H1 (cell line): Measurements from ENCODE around the gene NACAD. TPM values are rescaled to one million over a fixed set of nuclear protein-coding genes. Genes with fewer than 3 reads are reported as not detected.

Source experiments
- CTCF ChIA-PET: fragments of 300-600 bp; sonication (Branson Sonifier 250); formaldehyde crosslinking; loops from one replicate; lab custom pipeline; 2021; ENCODE audit not compliant: partially characterized antibody; lab: Charles Lee
- POLR2A ChIA-PET: fragments of 300-600 bp; sonication (Branson Sonifier 250); formaldehyde crosslinking; loops from one replicate; lab custom pipeline; 2021; ENCODE audit warnings: inconsistent platforms; ENCODE audit not compliant: partially characterized antibody; lab: Charles Lee
- DNase-seq, 2 experiments: peaks; one replicate each; pipeline versions ENCODE4 v3.0.0 to v3.0.0-alpha.2; 2010 to 2022; ENCODE audit warnings: low spot score in 2 of 2, low read depth in 1 of 2, mixed read lengths in 1 of 2
- FAIRE-seq: peaks from 2 replicates; lab custom pipeline; 2011; peaks lifted over from hg19 to GRCh38; lab: Jason Lieb, UNC
- H2AFZ ChIP-seq: 2 replicates; pipeline ENCODE4 v1.8.1; 2012; ENCODE audit warnings: low read length, inconsistent platforms
- H2AK5ac ChIP-seq: 2 replicates; pipeline ENCODE4 v1.6.1; 2013; ENCODE audit warnings: low read depth, low read length
- H2BK120ac ChIP-seq: replicated peaks from 2 replicates; pipeline ENCODE3; 2013; ENCODE audit warnings: low read depth, low read length, inconsistent platforms
- H2BK12ac ChIP-seq: 2 replicates; pipeline ENCODE4 v1.6.1; 2013; ENCODE audit warnings: low read depth, low read length
- H2BK15ac ChIP-seq: 2 replicates; pipeline ENCODE4 v1.6.1; 2013; ENCODE audit warnings: low read length
- H2BK20ac ChIP-seq: 2 replicates; pipeline ENCODE4 v1.6.1; 2013; ENCODE audit warnings: low read length
- H2BK5ac ChIP-seq: 2 replicates; pipeline ENCODE4 v1.6.1; 2013; ENCODE audit warnings: low read depth, low read length
- H3K14ac ChIP-seq: 2 replicates; pipeline ENCODE4 v1.6.1; 2013; ENCODE audit warnings: inconsistent platforms; ENCODE audit not compliant: insufficient read length
- H3K18ac ChIP-seq: 2 replicates; pipeline ENCODE4 v1.6.1; 2013; ENCODE audit warnings: low read length; ENCODE audit errors: extremely low read depth
- H3K23ac ChIP-seq: 2 replicates; pipeline ENCODE4 v1.6.1; 2013; ENCODE audit warnings: inconsistent platforms; ENCODE audit not compliant: insufficient read length
- H3K23me2 ChIP-seq: 2 replicates; pipeline ENCODE4 v1.6.1; 2013; ENCODE audit warnings: low read depth, low read length
- H3K27ac ChIP-seq: 2 replicates; pipeline ENCODE4 v1.6.1; 2011; ENCODE audit warnings: low read depth, low read length, inconsistent platforms
- H3K27me3 ChIP-seq, 4 experiments: replicated peaks in 1 of 4; 1 replicate in 1 of 4; 2 replicates in 3 of 4; pipeline versions ENCODE4 v1.6.1 to v1.8.1; 2011 to 2013; ENCODE audit warnings: low read length in 3 of 4, mild to moderate bottlenecking in 3 of 4, inconsistent platforms in 2 of 4, mixed read lengths in 2 of 4, moderate library complexity in 1 of 4; ENCODE audit not compliant: control insufficient read depth in 3 of 4, insufficient read depth in 3 of 4; ENCODE audit errors: extremely low read depth in 1 of 4
- H3K36me3 ChIP-seq, 4 experiments: 2 replicates each; pipeline versions ENCODE4 v1.6.1 to v1.8.1; 2011 to 2013; ENCODE audit warnings: mild to moderate bottlenecking in 4 of 4, low read length in 3 of 4, moderate library complexity in 2 of 4, control low read depth in 1 of 4, inconsistent platforms in 1 of 4; ENCODE audit not compliant: insufficient read depth in 4 of 4, control insufficient read depth in 2 of 4
- H3K4ac ChIP-seq: replicated peaks from 2 replicates; pipeline ENCODE3; 2013; ENCODE audit warnings: low read length, low read depth, mixed read lengths, inconsistent platforms; ENCODE audit not compliant: insufficient read length
- H3K4me1 ChIP-seq, 4 experiments: replicated peaks in 1 of 4; 1 replicate in 1 of 4; 2 replicates in 3 of 4; pipeline versions ENCODE4 v1.6.1 to v1.8.1; 2011 to 2013; ENCODE audit warnings: low read length in 3 of 4, inconsistent platforms in 2 of 4, mixed read lengths in 1 of 4; ENCODE audit not compliant: insufficient read depth in 4 of 4, control insufficient read depth in 3 of 4
- H3K4me2 ChIP-seq, 2 experiments: 2 replicates each; pipeline versions ENCODE4 v1.6.1 to v1.8.1; 2011 to 2013; ENCODE audit warnings: low read depth in 2 of 2, low read length in 2 of 2, control low read depth in 1 of 2, inconsistent platforms in 1 of 2, mild to moderate bottlenecking in 1 of 2; ENCODE audit not compliant: insufficient read depth in 1 of 2
- H3K4me3 ChIP-seq, 4 experiments: fragments of 200-600, 300-600 bp in 1 of 4; sonication (generic), shearing (Covaris generic), sonication (Bioruptor Twin) in 1 of 4; 2 replicates each; pipeline versions ENCODE4 v1.5.1 to v1.8.1; 2011 to 2016; ENCODE audit warnings: low read length in 4 of 4, low read depth in 3 of 4, control low read depth in 2 of 4, inconsistent platforms in 2 of 4, mild to moderate bottlenecking in 2 of 4, mixed read lengths in 1 of 4, moderate library complexity in 1 of 4; ENCODE audit not compliant: insufficient read depth in 2 of 4; ENCODE audit errors: extremely low read depth in 1 of 4
- H3K56ac ChIP-seq: replicated peaks from 2 replicates; pipeline ENCODE3; 2013; ENCODE audit warnings: low read depth, mild to moderate bottlenecking, mixed read lengths, low read length, inconsistent platforms; ENCODE audit not compliant: insufficient read length
- H3K79me1 ChIP-seq: 2 replicates; pipeline ENCODE4 v1.6.1; 2013; ENCODE audit warnings: low read depth, low read length, control low read depth
- H3K79me2 ChIP-seq, 2 experiments: 2 replicates each; pipeline versions ENCODE4 v1.6.1 to v1.8.1; 2012 to 2013; ENCODE audit warnings: low read length in 2 of 2, mild to moderate bottlenecking in 2 of 2, inconsistent platforms in 1 of 2; ENCODE audit not compliant: insufficient read depth in 2 of 2, control insufficient read depth in 1 of 2
- H3K9ac ChIP-seq, 4 experiments: replicated peaks in 1 of 4; 1 replicate in 1 of 4; 2 replicates in 3 of 4; pipeline versions ENCODE4 v1.6.1 to v1.8.1; 2011 to 2013; ENCODE audit warnings: low read depth in 3 of 4, low read length in 3 of 4, control low read depth in 2 of 4, mild to moderate bottlenecking in 2 of 4, moderate library complexity in 2 of 4, inconsistent platforms in 1 of 4; ENCODE audit errors: extremely low read depth in 1 of 4
- H3K9me3 ChIP-seq, 2 experiments: 2 replicates each; pipeline versions ENCODE4 v1.6.1 to v1.8.1; 2012 to 2013; ENCODE audit warnings: mild to moderate bottlenecking in 2 of 2, moderate library complexity in 2 of 2, control low read depth in 1 of 2, inconsistent platforms in 1 of 2, low read depth in 1 of 2, low read length in 1 of 2, mixed read lengths in 1 of 2; ENCODE audit not compliant: insufficient read depth in 2 of 2
- H4K20me1 ChIP-seq, 2 experiments: replicated peaks in 1 of 2; 2 replicates each; pipeline versions ENCODE3 to v1.8.1; 2011 to 2013; ENCODE audit warnings: inconsistent platforms in 2 of 2, low read length in 2 of 2, mild to moderate bottlenecking in 1 of 2; ENCODE audit not compliant: insufficient read depth in 2 of 2, control insufficient read depth in 1 of 2
- H4K5ac ChIP-seq: 2 replicates; pipeline ENCODE4 v1.6.1; 2013; ENCODE audit warnings: low read length, low read depth, mixed read lengths, inconsistent platforms; ENCODE audit not compliant: insufficient read length
- H4K8ac ChIP-seq: 2 replicates; pipeline ENCODE4 v1.8.0; 2013; ENCODE audit warnings: mild to moderate bottlenecking, moderate library complexity, low read length, inconsistent platforms; ENCODE audit not compliant: insufficient read depth; ENCODE audit errors: extremely low read depth
- H4K91ac ChIP-seq: replicated peaks from 2 replicates; pipeline ENCODE3; 2013; ENCODE audit warnings: low read length, mixed read lengths, inconsistent platforms; ENCODE audit not compliant: insufficient read length
- CREB1 ChIP-seq: IDR thresholded peaks from 2 replicates; pipeline ENCODE4 v1.6.1; 2012; ENCODE audit warnings: inconsistent platforms
- JUND ChIP-seq: IDR thresholded peaks from 2 replicates; pipeline ENCODE4 v1.6.1; 2011; ENCODE audit warnings: mild to moderate bottlenecking, improper control_type of control experiment, low read length
- KDM1A ChIP-seq: fragments of 200-600, 300-600 bp; sonication (generic); IDR thresholded peaks from 2 replicates; pipeline ENCODE4 v1.7.1; 2016; ENCODE audit warnings: mild to moderate bottlenecking, low read length, borderline replicate concordance
- KDM4A ChIP-seq: IDR thresholded peaks from one replicate; pipeline ENCODE4 v1.7.1; 2012; ENCODE audit warnings: low read depth, mild to moderate bottlenecking, moderate library complexity, low read length, inconsistent platforms; ENCODE audit not compliant: severe bottlenecking
- MAFK ChIP-seq: IDR thresholded peaks from 2 replicates; pipeline ENCODE4 v1.6.1; 2012; ENCODE audit warnings: low read depth, mild to moderate bottlenecking, improper control_type of control experiment, low read length
- POLR2AphosphoS5 ChIP-seq: IDR thresholded peaks from 2 replicates; pipeline ENCODE4 v1.6.1; 2011; ENCODE audit warnings: low read depth, low read length
- RBBP5 ChIP-seq: IDR thresholded peaks from 2 replicates; pipeline ENCODE4 v1.7.1; 2012; ENCODE audit warnings: low read depth, mild to moderate bottlenecking, inconsistent platforms, low read length, moderate library complexity, borderline replicate concordance
- RFX5 ChIP-seq: IDR thresholded peaks from 2 replicates; pipeline ENCODE4 v1.6.1; 2011; ENCODE audit warnings: low read depth, low read length, improper control_type of control experiment, borderline replicate concordance
- SIN3A ChIP-seq, 2 experiments: IDR thresholded peaks in 1 of 2; conservative IDR thresholded peaks in 1 of 2; 2 replicates each; pipeline ENCODE4 v1.6.1; 2011 to 2012; ENCODE audit warnings: low read length in 2 of 2, improper control_type of control experiment in 1 of 2, low read depth in 1 of 2, mild to moderate bottlenecking in 1 of 2
- SIRT6 ChIP-seq: IDR thresholded peaks from one replicate; pipeline ENCODE4 v1.7.1; 2012; ENCODE audit warnings: low read length, inconsistent platforms
- WGBS, 2 experiments: shearing (Covaris generic) in 1 of 2; methylation state at CpG; one replicate each; pipeline versions ENCODE4 v1.1.6 to v1.1.7; 2013 to 2015; ENCODE audit warnings: low lambda C conversion rate in 2 of 2, mixed read lengths in 2 of 2, inconsistent platforms in 1 of 2, low coverage in 1 of 2, missing lambda C conversion rate in 1 of 2; ENCODE audit not compliant: insufficient replicate concordance in 2 of 2, insufficient coverage in 1 of 2, insufficient read length in 1 of 2; ENCODE audit errors: extremely low coverage in 1 of 2, missing lambda C conversion rate in 1 of 2; 5-methylcytosine and 5-hydroxymethylcytosine counted together
- long read RNA-seq, 2 experiments: library from RNA in 1 of 2; library from capped mRNA in 1 of 2; stranded (forward); transcript quantifications; one replicate each; pipeline ENCODE4 v2.0.0, GENCODE V29; 2021; ENCODE audit warnings: inconsistent platforms in 1 of 2
- polyA minus RNA-seq, 3 experiments: library from RNA; depleted of rRNA, polyadenylated mRNA; stranded (reverse); fragments of >200 nt; gene quantifications; 1 replicate in 2 of 3; 2 replicates in 1 of 3; pipeline ENCODE4 v1.2.3, GENCODE V29; 2011
- polyA plus RNA-seq, 7 experiments: library from polyadenylated mRNA; depleted of rRNA in 3 of 7; stranded (reverse) in 5 of 7; unstranded in 2 of 7; fragments of >200 nt in 5 of 7; fragments of 200-250 nt in 2 of 7; gene quantifications; 1 replicate in 5 of 7; 2 replicates in 1 of 7; 4 replicates in 1 of 7; pipeline versions ENCODE4 v1.2.1 to v1.2.3, GENCODE V29; 2011 to 2013; ENCODE audit warnings: missing spikeins in 2 of 7, mixed read lengths in 2 of 7
- total RNA-seq: library from RNA; stranded (reverse); fragmentation: NEBNext Ultra II Directional; extraction: Animal tissue kit (Norgen Biotek cat#: 25700); gene quantifications from 2 replicates; pipeline ENCODE4 v1.2.1, GENCODE V29; 2021

Gene NACAD
- total RNA-seq, result 6.0 and 6.4 TPM in 2 replicates
- 1.3 and 2.7 TPM in 2 replicates for polyA plus RNA-seq (2011; rRNA removed)
- 0.89 TPM for polyA plus RNA-seq (2011; cell fraction: cytosol; rRNA removed)
- polyA plus RNA-seq (2011; cell fraction: nucleus; rRNA removed), result 2.7 TPM
- 3.6 to 5.1 TPM (median 4.4 TPM) in 4 replicates for polyA plus RNA-seq (2012, experiment 1 of 2)
- polyA plus RNA-seq (2012, experiment 2 of 2), result 3.1 TPM
- polyA plus RNA-seq (2013, experiment 1 of 2), result 3.0 TPM
- polyA plus RNA-seq (2013, experiment 2 of 2), result 2.9 TPM
- 1.0 and 1.1 TPM in 2 replicates for polyA minus RNA-seq (2011; rRNA and poly(A)+ RNA removed)
- 3.6 TPM for polyA minus RNA-seq (2011; cell fraction: cytosol; rRNA and poly(A)+ RNA removed)
- polyA minus RNA-seq (2011; cell fraction: nucleus; rRNA and poly(A)+ RNA removed), result 4.6 TPM
- long read RNA-seq, experiment 1, partial matches to known transcripts, result 3 of 4 reads
- long read RNA-seq, experiment 1, other reads (novel, unspliced or antisense), result 1 of 4 reads
- long read RNA-seq, experiment 2, result 0 reads

- WGBS, 2 experiments, result 3% methylated on average over 8 of the region's 50 CpGs; no CpG with 5 or more reads in 1 of the 2 experiments
- Histone ChIP-seq H3K56ac (no peak within 1 kb of the TSS), H3K4me1 (peaks cover 2 to 11% (median 6%) of the 10 kb centered on the region in 4 experiments; a peak in 5 of 7 replicates), H3K9me3 (no peaks in the 10 kb centered on the region), H3K4ac (no peak within 1 kb of the TSS), H3K18ac (no peak within 1 kb of the TSS; the same call in 1 of the 2 replicates), H3K14ac (no peak within 1 kb of the TSS), H3K27ac (no peak within 1 kb of the TSS), H3K79me1 (no peaks in the 10 kb centered on the region), H3K23ac (no peak within 1 kb of the TSS), H2BK120ac (no peak within 1 kb of the TSS), H4K8ac (peak within 1 kb of the TSS; percentile 90), H4K5ac (no peak within 1 kb of the TSS), H3K4me2 (peak within 1 kb of the TSS; percentile 59 to 88), H3K9ac (peak within 1 kb of the TSS in 1 of 4 experiments; percentile 22; a peak in 1 of 7 replicates), H3K4me3 (peak within 1 kb of the TSS; percentile 53 to 75 (median 57)), H3K23me2 (peaks cover 2% of the 10 kb centered on the region; the same call in 1 of the 2 replicates), H2BK5ac (no peak within 1 kb of the TSS; the same call in 1 of the 2 replicates), H2BK20ac (no peak within 1 kb of the TSS), H3K27me3 (peaks cover 0 to 15% (median 10%) of the 10 kb centered on the region in 4 experiments; a peak in 5 of 7 replicates), H3K36me3 (no peaks in the 10 kb centered on the region), H2BK12ac (no peak within 1 kb of the TSS), H2AK5ac (no peak within 1 kb of the TSS), H3K79me2 (no peaks in the 10 kb centered on the region), H2BK15ac (no peak within 1 kb of the TSS), H2AFZ (peak within 1 kb of the TSS; percentile 86), H4K91ac (peak within 1 kb of the TSS; percentile 8), H4K20me1 (peaks cover 0 to 3% of the 10 kb centered on the region in 2 experiments)
- DNase-seq (peak in 1 of 2 experiments; percentile 81), FAIRE-seq (no peak)
- CTCF ChIA-PET, result interaction anchor here (1.2 to 1.7 kb wide), 2 partner anchors 47 to 115 kb away, joined by 3 to 7 read pairs; no protein-coding TSS in a partner anchor
- POLR2A ChIA-PET, result interaction anchor here (1.0 to 3.0 kb wide), 6 partner anchors 8 to 89 kb away, joined by 3 to 11 read pairs (median 6); partner anchors contain the start of genes CCM2 and TBRG4
- TF ChIP-seq JUND (no peak), SIN3A (conservative IDR thresholded peaks at IDR 0.05 in 1 of 2, IDR thresholded peaks at IDR 0.05 in 1 of 2; ENCODE audit: low read depth in 1 of 2, low read length in 2 of 2) (peak in 1 of 2 experiments; percentile 35; a peak in 1 of 4 replicates), MAFK (no peak), RFX5 (no peak), SIRT6 (no peak), CREB1 (peak; percentile 74; the same call in 1 of the 2 replicates), POLR2AphosphoS5 (no peak), KDM4A (peak; percentile 84), RBBP5 (peak; percentile 80; the same call in 1 of the 2 replicates), KDM1A (no peak)
Observed at GRCh38 chr7:45088821-45089340, at the start of gene NACAD. TSS of gene NACAD (minus strand) at chr7:45088969. CDS start at chr7:45088894, 75 bp downstream.
